HepG2 (cell line): ENCODE data around the gene ESR2. TPM values are rescaled to one million over a fixed set of nuclear protein-coding genes. Genes with fewer than 3 reads are reported as not detected.

Experiments used
- ARNT2 ChIP-seq: sonication (generic); formaldehyde crosslinking; IDR thresholded peaks from 2 replicates; pipeline ENCODE4 v1.8.0; 2022; ENCODE audit warnings: mild to moderate bottlenecking, low read depth, missing genetic modification reagents, moderate library complexity
- CREM ChIP-seq, 2 experiments: sonication (generic) in 1 of 2; formaldehyde crosslinking in 1 of 2; IDR thresholded peaks; 2 replicates each; pipeline versions ENCODE4 v1.4.0 to v1.6.1; 2016 to 2020; ENCODE audit warnings: antibody characterized with exemption in 1 of 2, mild to moderate bottlenecking in 1 of 2, missing genetic modification reagents in 1 of 2
- DMTF1 ChIP-seq: sonication (generic); formaldehyde crosslinking; IDR thresholded peaks from 2 replicates; pipeline ENCODE4 v1.4.0; 2020; ENCODE audit warnings: mild to moderate bottlenecking, missing genetic modification reagents
- GFI1 ChIP-seq: sonication (generic); formaldehyde crosslinking; IDR thresholded peaks from 2 replicates; pipeline ENCODE4 v1.5.0; 2020; ENCODE audit warnings: missing genetic modification reagents, mild to moderate bottlenecking, borderline replicate concordance
- HIVEP1 ChIP-seq: sonication (generic); formaldehyde crosslinking; IDR thresholded peaks from 2 replicates; pipeline ENCODE4 v1.4.0; 2020; ENCODE audit warnings: mild to moderate bottlenecking, missing genetic modification reagents
- HNRNPUL1 ChIP-seq: fragments of 200-400 bp; formaldehyde crosslinking; IDR thresholded peaks from 2 replicates; pipeline ENCODE4 v1.6.1; 2017; ENCODE audit warnings: low read depth, mild to moderate bottlenecking, low read length, moderate library complexity
- KAT7 ChIP-seq: IDR thresholded peaks from 2 replicates; pipeline ENCODE4 v1.6.1; 2018; ENCODE audit warnings: borderline replicate concordance, missing compliant biosample characterization
- KDM3A ChIP-seq: IDR thresholded peaks from 2 replicates; pipeline ENCODE4 v1.6.1; 2018; ENCODE audit warnings: low read depth, missing compliant biosample characterization
- MAX ChIP-seq: IDR thresholded peaks from 2 replicates; pipeline ENCODE4 v1.6.1; 2012; ENCODE audit warnings: inconsistent platforms
- NFKBIZ ChIP-seq: IDR thresholded peaks from 2 replicates; pipeline ENCODE4 v1.6.1; 2018; ENCODE audit warnings: missing genetic modification reagents, missing compliant biosample characterization
- PCBP1 ChIP-seq: fragments of 200-400 bp; formaldehyde crosslinking; IDR thresholded peaks from 2 replicates; pipeline ENCODE4 v1.6.1; 2017; ENCODE audit warnings: mild to moderate bottlenecking, low read depth, low read length, borderline replicate concordance
- RARG ChIP-seq: sonication (generic); formaldehyde crosslinking; IDR thresholded peaks from 2 replicates; pipeline ENCODE4 v1.4.0; 2020; ENCODE audit warnings: low read depth, mild to moderate bottlenecking, missing genetic modification reagents
- SNAI1 ChIP-seq: sonication (generic); formaldehyde crosslinking; IDR thresholded peaks from 2 replicates; pipeline ENCODE4 v1.5.0; 2020; ENCODE audit warnings: mild to moderate bottlenecking, missing genetic modification reagents, borderline replicate concordance
- SP2 ChIP-seq: sonication (generic); formaldehyde crosslinking; IDR thresholded peaks from 2 replicates; pipeline ENCODE4 v1.5.1; 2020; ENCODE audit warnings: mild to moderate bottlenecking, missing genetic modification reagents
- SPEN ChIP-seq: sonication (generic); formaldehyde crosslinking; IDR thresholded peaks from 2 replicates; pipeline ENCODE4 v1.5.1; 2020; ENCODE audit warnings: low read depth, mild to moderate bottlenecking, missing genetic modification reagents
- TOE1 ChIP-seq: sonication (generic); formaldehyde crosslinking; IDR thresholded peaks from 2 replicates; pipeline ENCODE4 v1.4.0; 2020; ENCODE audit warnings: mild to moderate bottlenecking, missing genetic modification reagents
- TP53 ChIP-seq: sonication (generic); formaldehyde crosslinking; conservative IDR thresholded peaks from 2 replicates; pipeline ENCODE4 v1.4.0; 2020; ENCODE audit warnings: missing genetic modification reagents
- ZBTB7B ChIP-seq: sonication (generic); formaldehyde crosslinking; IDR thresholded peaks from 2 replicates; pipeline ENCODE4 v1.4.0; 2020; ENCODE audit warnings: missing genetic modification reagents
- ZFP90 ChIP-seq: sonication (generic); formaldehyde crosslinking; IDR thresholded peaks from 2 replicates; pipeline ENCODE4 v1.8.0; 2022; ENCODE audit warnings: missing genetic modification reagents, mild to moderate bottlenecking, inconsistent platforms, borderline replicate concordance
- ZNF414 ChIP-seq: sonication (generic); formaldehyde crosslinking; IDR thresholded peaks from 2 replicates; pipeline ENCODE4 v1.5.0; 2020; ENCODE audit warnings: missing genetic modification reagents
- ZNF614 ChIP-seq: IDR thresholded peaks from 2 replicates; pipeline ENCODE4 v1.6.1; 2018; ENCODE audit warnings: missing biosample characterization, missing genetic modification reagents, inconsistent platforms, borderline replicate concordance
- ZNF768 ChIP-seq: sonication (generic); formaldehyde crosslinking; IDR thresholded peaks from 2 replicates; pipeline ENCODE4 v1.4.0; 2020; ENCODE audit warnings: missing genetic modification reagents
- polyA plus RNA-seq, 8 experiments: library from polyadenylated mRNA; depleted of rRNA in 3 of 8; stranded (reverse) in 7 of 8; unstranded in 1 of 8; fragments of >200 nt; fragmentation: Illumina TruSeq in 4 of 8; extraction: Trizol in 4 of 8; gene quantifications; 2 replicates each; pipeline versions ENCODE4 v1.2.1 to v1.2.3, GENCODE V29; 2011 to 2016; ENCODE audit warnings: low read depth in 4 of 8, missing spikeins in 1 of 8, mixed read lengths in 1 of 8; ENCODE audit not compliant: insufficient read depth in 1 of 8
- total RNA-seq, 5 experiments: library from RNA; depleted of rRNA; stranded (reverse); fragments of >200 nt; fragmentation: Illumina TruSeq; extraction: Trizol; gene quantifications; 2 replicates each; pipeline ENCODE4 v1.2.3, GENCODE V29; 2016; ENCODE audit warnings: low read depth in 1 of 5
- TF ChIP-seq, protein P1 (sequence below): sonication (generic); formaldehyde crosslinking; IDR thresholded peaks from 2 replicates; pipeline ENCODE4 v1.4.0; 2020; ENCODE audit warnings: mild to moderate bottlenecking, low read depth, missing genetic modification reagents
- TF ChIP-seq, protein P2 (sequence below): IDR thresholded peaks from 2 replicates; pipeline ENCODE4 v1.6.1; 2018; ENCODE audit warnings: missing genetic modification reagents

ESR2 gene
- total and polyA plus RNA-seq, 2 of the 13 experiments (the other 11 are each of a cell fraction or from before 2014, with no cell fraction given): 0.01 to 0.04 TPM

- TF ChIP-seq DMTF1 (CRISPR knock-in tag): no peak
- TF ChIP-seq TOE1: no peak
- 0 out of 2 replicates have a peak, but pooled peaks have one; percentile 53 for TF ChIP-seq PCBP1
- no peak for TF ChIP-seq KAT7
- TF ChIP-seq ZNF768 (CRISPR knock-in tag): no peak
- TF ChIP-seq, protein P1, sequence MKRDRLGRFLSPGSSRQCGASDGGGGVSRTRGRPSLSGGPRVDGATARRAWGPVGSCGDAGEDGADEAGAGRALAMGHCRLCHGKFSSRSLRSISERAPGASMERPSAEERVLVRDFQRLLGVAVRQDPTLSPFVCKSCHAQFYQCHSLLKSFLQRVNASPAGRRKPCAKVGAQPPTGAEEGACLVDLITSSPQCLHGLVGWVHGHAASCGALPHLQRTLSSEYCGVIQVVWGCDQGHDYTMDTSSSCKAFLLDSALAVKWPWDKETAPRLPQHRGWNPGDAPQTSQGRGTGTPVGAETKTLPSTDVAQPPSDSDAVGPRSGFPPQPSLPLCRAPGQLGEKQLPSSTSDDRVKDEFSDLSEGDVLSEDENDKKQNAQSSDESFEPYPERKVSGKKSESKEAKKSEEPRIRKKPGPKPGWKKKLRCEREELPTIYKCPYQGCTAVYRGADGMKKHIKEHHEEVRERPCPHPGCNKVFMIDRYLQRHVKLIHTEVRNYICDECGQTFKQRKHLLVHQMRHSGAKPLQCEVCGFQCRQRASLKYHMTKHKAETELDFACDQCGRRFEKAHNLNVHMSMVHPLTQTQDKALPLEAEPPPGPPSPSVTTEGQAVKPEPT (CRISPR knock-in tag): no peak
- 0 out of 2 replicates have a peak, but pooled peaks have one; percentile 13 for TF ChIP-seq SPEN (CRISPR knock-in tag)
- TF ChIP-seq RARG (CRISPR knock-in tag): no peak
- peak; percentile 60; the same call in 1 of the 2 replicates for TF ChIP-seq ZFP90 (CRISPR knock-in tag)
- 0 out of 2 replicates have a peak, but pooled peaks have one; percentile 54 for TF ChIP-seq KDM3A (CRISPR knock-in tag)
- TF ChIP-seq, protein P2, sequence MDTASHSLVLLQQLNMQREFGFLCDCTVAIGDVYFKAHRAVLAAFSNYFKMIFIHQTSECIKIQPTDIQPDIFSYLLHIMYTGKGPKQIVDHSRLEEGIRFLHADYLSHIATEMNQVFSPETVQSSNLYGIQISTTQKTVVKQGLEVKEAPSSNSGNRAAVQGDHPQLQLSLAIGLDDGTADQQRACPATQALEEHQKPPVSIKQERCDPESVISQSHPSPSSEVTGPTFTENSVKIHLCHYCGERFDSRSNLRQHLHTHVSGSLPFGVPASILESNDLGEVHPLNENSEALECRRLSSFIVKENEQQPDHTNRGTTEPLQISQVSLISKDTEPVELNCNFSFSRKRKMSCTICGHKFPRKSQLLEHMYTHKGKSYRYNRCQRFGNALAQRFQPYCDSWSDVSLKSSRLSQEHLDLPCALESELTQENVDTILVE: no peak
- no peak for TF ChIP-seq ZNF614 (CRISPR knock-in tag)
- TF ChIP-seq CREM (IDR thresholded peaks at IDR 0.05): 0 out of 2 replicates have a peak, but pooled peaks have one; percentile 19
- no peak for TF ChIP-seq CREM (CRISPR knock-in tag; IDR thresholded peaks at IDR 0.05)
- peak; percentile 47; the same call in 1 of the 2 replicates for TF ChIP-seq ZBTB7B
- TF ChIP-seq SP2 (CRISPR knock-in tag): no peak
- TF ChIP-seq ZNF414 (CRISPR knock-in tag): no peak
- no peak for TF ChIP-seq GFI1 (CRISPR knock-in tag)
- no peak for TF ChIP-seq TP53 (CRISPR knock-in tag)
- TF ChIP-seq ARNT2: no peak
- 0 out of 2 replicates have a peak, but pooled peaks have one; percentile 11 for TF ChIP-seq SNAI1 (CRISPR knock-in tag)
- TF ChIP-seq NFKBIZ (CRISPR knock-in tag): no peak
- TF ChIP-seq HIVEP1 (CRISPR knock-in tag): no peak
- TF ChIP-seq MAX: peak; percentile 13; the same call in 1 of the 2 replicates
- no peak for TF ChIP-seq HNRNPUL1
These were observed 43.9 kb upstream of the ESR2 start (continued) for GRCh38 chr14:64337888-64338615.
